Neural cell (in vitro differentiated cells): ENCODE measurements around the gene RNASE9. TPM values are rescaled to one million over a fixed set of nuclear protein-coding genes. Genes with fewer than 3 reads are reported as not detected.

Source experiments
- H2AFZ ChIP-seq: fragments of 200-600, 300-800 bp; sonication (generic), shearing (Covaris generic); 2 replicates; pipeline ENCODE4 v1.6.0; 2014; ENCODE audit warnings: low read depth, mild to moderate bottlenecking, antibody characterized with exemption, low read length, moderate library complexity
- H3F3A ChIP-seq: fragments of 200-600 bp; shearing (Covaris generic); 2 replicates; pipeline ENCODE4 v1.6.1; 2016; ENCODE audit warnings: mild to moderate bottlenecking, moderate library complexity, mixed read lengths, antibody characterized with exemption, low read length; ENCODE audit not compliant: insufficient read depth, poor library complexity, severe bottlenecking
- H3K27ac ChIP-seq: fragments of 200-600, 300-800 bp; sonication (generic), shearing (Covaris generic); 2 replicates; pipeline ENCODE4 v1.5.1; 2014; ENCODE audit warnings: mild to moderate bottlenecking, low read length, moderate library complexity
- H3K27me3 ChIP-seq: fragments of 300-800, 200-600 bp; sonication (generic), shearing (Covaris generic); 2 replicates; pipeline ENCODE4 v1.6.0; 2014; ENCODE audit warnings: mild to moderate bottlenecking, low read depth, low read length, moderate library complexity; ENCODE audit not compliant: insufficient read depth
- H3K36me3 ChIP-seq: fragments of 300-800, 200-600 bp; sonication (generic), shearing (Covaris generic); 2 replicates; pipeline ENCODE4 v1.5.1; 2014; ENCODE audit warnings: mild to moderate bottlenecking, antibody characterized with exemption, low read length, moderate library complexity; ENCODE audit not compliant: insufficient read depth
- H3K4me2 ChIP-seq: fragments of 300-800, 200-600 bp; sonication (generic), shearing (Covaris generic); 2 replicates; pipeline ENCODE4 v1.6.0; 2014; ENCODE audit warnings: mild to moderate bottlenecking, low read length
- H3K4me3 ChIP-seq: fragments of 300-800, 200-600 bp; sonication (generic), shearing (Covaris generic); 2 replicates; pipeline ENCODE4 v1.5.1; 2014; ENCODE audit warnings: mild to moderate bottlenecking, low read length, moderate library complexity
- H3K79me2 ChIP-seq: fragments of 200-600 bp; shearing (Covaris generic); replicated peaks from 2 replicates; pipeline ENCODE4 v1.6.0; 2014; ENCODE audit warnings: mild to moderate bottlenecking, low read length, moderate library complexity; ENCODE audit not compliant: insufficient read depth
- H3K9ac ChIP-seq: fragments of 300-800, 200-600 bp; sonication (generic), shearing (Covaris generic); 2 replicates; pipeline ENCODE4 v1.6.1; 2016; ENCODE audit warnings: mild to moderate bottlenecking, low read length, mixed read lengths
- H3K9me2 ChIP-seq: fragments of 200-600 bp; shearing (Covaris generic); 2 replicates; pipeline ENCODE4 v1.6.1; 2016; ENCODE audit warnings: mild to moderate bottlenecking, low read length, mixed read lengths; ENCODE audit not compliant: insufficient read depth
- H3K9me3 ChIP-seq: fragments of 200-600, 300-800 bp; sonication (generic), shearing (Covaris generic); 2 replicates; pipeline ENCODE4 v1.6.1; 2016; ENCODE audit warnings: mild to moderate bottlenecking, mixed run types, low read length, moderate library complexity, mixed read lengths
- H4K20me1 ChIP-seq: fragments of 200-600 bp; shearing (Covaris generic); 2 replicates; pipeline ENCODE4 v1.6.1; 2016; ENCODE audit warnings: mild to moderate bottlenecking, mixed run types; ENCODE audit not compliant: insufficient read depth
- EP300 ChIP-seq: fragments of 450-650 bp; conservative IDR thresholded peaks from 2 replicates; pipeline ENCODE4 v1.6.1; 2014; ENCODE audit warnings: antibody characterized with exemption, mild to moderate bottlenecking, moderate library complexity; ENCODE audit not compliant: poor library complexity, severe bottlenecking
- EZH2 ChIP-seq: fragments of 200-600, 300-800 bp; shearing (Covaris generic), sonication (generic); IDR thresholded peaks from 2 replicates; pipeline ENCODE4 v1.6.1; 2014; ENCODE audit warnings: antibody characterized with exemption, low read length, borderline replicate concordance, mild to moderate bottlenecking; ENCODE audit not compliant: insufficient read depth, poor library complexity, severe bottlenecking
- MXI1 ChIP-seq: fragments of 450-650 bp; conservative IDR thresholded peaks from 2 replicates; pipeline ENCODE4 v1.6.1; 2014; ENCODE audit warnings: antibody characterized with exemption, mild to moderate bottlenecking; ENCODE audit not compliant: poor library complexity, severe bottlenecking
- POLR2AphosphoS5 ChIP-seq: IDR thresholded peaks from 2 replicates; pipeline ENCODE4 v1.6.1; 2012
- RAD21 ChIP-seq: fragments of 450-650 bp; conservative IDR thresholded peaks from 2 replicates; pipeline ENCODE4 v1.6.1; 2014; ENCODE audit warnings: antibody characterized with exemption, mild to moderate bottlenecking, moderate library complexity
- SMC3 ChIP-seq: fragments of 450-650 bp; conservative IDR thresholded peaks from 2 replicates; pipeline ENCODE4 v1.6.1; 2014; ENCODE audit warnings: antibody characterized with exemption, mild to moderate bottlenecking, moderate library complexity; ENCODE audit not compliant: poor library complexity
- TAF1 ChIP-seq: IDR thresholded peaks from 2 replicates; pipeline ENCODE4 v1.6.1; 2012; ENCODE audit warnings: low read depth
- polyA plus RNA-seq: library from polyadenylated mRNA; depleted of rRNA; stranded (reverse); fragments of >200 nt; gene quantifications from 2 replicates; pipeline ENCODE4 v1.2.3, GENCODE V29; 2014
- TF ChIP-seq, protein P1 (sequence below): IDR thresholded peaks from 2 replicates; pipeline ENCODE4 v1.6.1; 2012; ENCODE audit warnings: borderline replicate concordance
- TF ChIP-seq, protein P2 (sequence below): fragments of 450-650 bp; IDR thresholded peaks from 2 replicates; pipeline ENCODE4 v1.5.1; 2014; ENCODE audit warnings: antibody characterized with exemption, mild to moderate bottlenecking, moderate library complexity; ENCODE audit not compliant: poor library complexity, severe bottlenecking

Gene RNASE9
- polyA plus RNA-seq, 1 donor from 2014 or later, result not detected

DNA sequence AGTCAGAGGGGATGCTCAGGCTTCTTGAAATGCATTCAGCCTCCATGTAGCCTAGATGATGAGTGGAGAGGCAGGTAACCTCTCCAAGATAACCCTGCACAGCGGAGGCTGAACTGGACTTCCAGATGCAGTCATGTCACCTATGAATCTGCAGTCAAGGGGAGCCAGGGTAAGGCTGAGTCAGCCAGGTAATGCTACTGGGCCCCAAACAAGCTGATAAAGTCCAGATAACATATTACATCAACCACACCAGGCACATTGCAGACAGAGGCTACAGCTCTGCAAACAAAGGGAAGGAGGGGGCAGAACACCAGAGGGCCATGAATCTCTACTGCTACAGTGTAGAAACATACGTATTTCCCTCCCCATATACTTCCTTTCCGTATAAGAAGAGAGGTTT lies 14.0 kb downstream of the RNASE9 start:
- Histone ChIP-seq H3K79me2 (no peaks in the 10 kb centered on the region), H3K36me3 (no peaks in the 10 kb centered on the region), H3F3A (no peaks in the 10 kb centered on the region), H3K27me3 (no peaks in the 10 kb centered on the region), H3K9ac (no peak overlapping the region), H3K9me2 (no peaks in the 10 kb centered on the region), H3K4me2 (no peak overlapping the region), H2AFZ (no peak overlapping the region), H4K20me1 (no peaks in the 10 kb centered on the region), H3K9me3 (no peaks in the 10 kb centered on the region), H3K4me3 (no peak overlapping the region), H3K27ac (no peak overlapping the region)
- TF ChIP-seq MXI1 (no peak), EP300 (no peak), POLR2AphosphoS5 (no peak), SMC3 (no peak), RAD21 (no peak), EZH2 (no peak), TAF1 (no peak)
- TF ChIP-seq, protein P1, sequence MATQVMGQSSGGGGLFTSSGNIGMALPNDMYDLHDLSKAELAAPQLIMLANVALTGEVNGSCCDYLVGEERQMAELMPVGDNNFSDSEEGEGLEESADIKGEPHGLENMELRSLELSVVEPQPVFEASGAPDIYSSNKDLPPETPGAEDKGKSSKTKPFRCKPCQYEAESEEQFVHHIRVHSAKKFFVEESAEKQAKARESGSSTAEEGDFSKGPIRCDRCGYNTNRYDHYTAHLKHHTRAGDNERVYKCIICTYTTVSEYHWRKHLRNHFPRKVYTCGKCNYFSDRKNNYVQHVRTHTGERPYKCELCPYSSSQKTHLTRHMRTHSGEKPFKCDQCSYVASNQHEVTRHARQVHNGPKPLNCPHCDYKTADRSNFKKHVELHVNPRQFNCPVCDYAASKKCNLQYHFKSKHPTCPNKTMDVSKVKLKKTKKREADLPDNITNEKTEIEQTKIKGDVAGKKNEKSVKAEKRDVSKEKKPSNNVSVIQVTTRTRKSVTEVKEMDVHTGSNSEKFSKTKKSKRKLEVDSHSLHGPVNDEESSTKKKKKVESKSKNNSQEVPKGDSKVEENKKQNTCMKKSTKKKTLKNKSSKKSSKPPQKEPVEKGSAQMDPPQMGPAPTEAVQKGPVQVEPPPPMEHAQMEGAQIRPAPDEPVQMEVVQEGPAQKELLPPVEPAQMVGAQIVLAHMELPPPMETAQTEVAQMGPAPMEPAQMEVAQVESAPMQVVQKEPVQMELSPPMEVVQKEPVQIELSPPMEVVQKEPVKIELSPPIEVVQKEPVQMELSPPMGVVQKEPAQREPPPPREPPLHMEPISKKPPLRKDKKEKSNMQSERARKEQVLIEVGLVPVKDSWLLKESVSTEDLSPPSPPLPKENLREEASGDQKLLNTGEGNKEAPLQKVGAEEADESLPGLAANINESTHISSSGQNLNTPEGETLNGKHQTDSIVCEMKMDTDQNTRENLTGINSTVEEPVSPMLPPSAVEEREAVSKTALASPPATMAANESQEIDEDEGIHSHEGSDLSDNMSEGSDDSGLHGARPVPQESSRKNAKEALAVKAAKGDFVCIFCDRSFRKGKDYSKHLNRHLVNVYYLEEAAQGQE, result no peak
- TF ChIP-seq, protein P2, sequence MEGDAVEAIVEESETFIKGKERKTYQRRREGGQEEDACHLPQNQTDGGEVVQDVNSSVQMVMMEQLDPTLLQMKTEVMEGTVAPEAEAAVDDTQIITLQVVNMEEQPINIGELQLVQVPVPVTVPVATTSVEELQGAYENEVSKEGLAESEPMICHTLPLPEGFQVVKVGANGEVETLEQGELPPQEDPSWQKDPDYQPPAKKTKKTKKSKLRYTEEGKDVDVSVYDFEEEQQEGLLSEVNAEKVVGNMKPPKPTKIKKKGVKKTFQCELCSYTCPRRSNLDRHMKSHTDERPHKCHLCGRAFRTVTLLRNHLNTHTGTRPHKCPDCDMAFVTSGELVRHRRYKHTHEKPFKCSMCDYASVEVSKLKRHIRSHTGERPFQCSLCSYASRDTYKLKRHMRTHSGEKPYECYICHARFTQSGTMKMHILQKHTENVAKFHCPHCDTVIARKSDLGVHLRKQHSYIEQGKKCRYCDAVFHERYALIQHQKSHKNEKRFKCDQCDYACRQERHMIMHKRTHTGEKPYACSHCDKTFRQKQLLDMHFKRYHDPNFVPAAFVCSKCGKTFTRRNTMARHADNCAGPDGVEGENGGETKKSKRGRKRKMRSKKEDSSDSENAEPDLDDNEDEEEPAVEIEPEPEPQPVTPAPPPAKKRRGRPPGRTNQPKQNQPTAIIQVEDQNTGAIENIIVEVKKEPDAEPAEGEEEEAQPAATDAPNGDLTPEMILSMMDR, result no peak

DNA sequence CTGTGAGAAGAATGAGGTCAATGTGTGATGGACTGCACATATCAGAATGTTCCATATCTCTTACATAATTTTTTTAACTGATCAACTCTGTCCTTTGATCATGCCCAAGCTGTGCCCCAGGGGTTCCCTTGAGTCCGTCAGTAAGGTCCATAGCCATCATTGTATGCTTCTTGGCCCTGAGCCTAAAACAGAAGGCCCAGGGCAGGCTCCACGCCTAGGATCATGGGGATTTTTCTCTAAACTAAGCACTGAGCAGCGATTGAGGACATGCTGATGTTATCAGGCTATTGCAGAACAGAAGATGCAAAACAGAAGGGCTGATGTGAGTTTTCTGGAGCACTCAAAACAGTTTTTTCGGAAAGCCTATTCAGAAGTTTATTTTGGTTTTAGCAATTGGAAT lies 20.9 kb downstream of the RNASE9 start:
- Histone ChIP-seq H3K4me3 (no peak overlapping the region), H3K27me3 (no peaks in the 10 kb centered on the region), H3K9me3 (no peaks in the 10 kb centered on the region), H3K27ac (no peak overlapping the region), H3K36me3 (no peaks in the 10 kb centered on the region), H3K4me2 (no peak overlapping the region), H3K9ac (no peak overlapping the region), H3F3A (no peaks in the 10 kb centered on the region), H2AFZ (no peak overlapping the region), H3K79me2 (no peaks in the 10 kb centered on the region), H3K9me2 (no peaks in the 10 kb centered on the region), H4K20me1 (no peaks in the 10 kb centered on the region)
- no peak for TF ChIP-seq TAF1
- no peak for TF ChIP-seq MXI1
- no peak for TF ChIP-seq RAD21
- no peak for TF ChIP-seq EZH2
- TF ChIP-seq, protein P2, result no peak
- TF ChIP-seq EP300, result no peak
- no peak for TF ChIP-seq SMC3
- TF ChIP-seq, protein P1, result no peak
- no peak for TF ChIP-seq POLR2AphosphoS5
